Measurements from ENCODE around the gene MAPK10.

DNA sequence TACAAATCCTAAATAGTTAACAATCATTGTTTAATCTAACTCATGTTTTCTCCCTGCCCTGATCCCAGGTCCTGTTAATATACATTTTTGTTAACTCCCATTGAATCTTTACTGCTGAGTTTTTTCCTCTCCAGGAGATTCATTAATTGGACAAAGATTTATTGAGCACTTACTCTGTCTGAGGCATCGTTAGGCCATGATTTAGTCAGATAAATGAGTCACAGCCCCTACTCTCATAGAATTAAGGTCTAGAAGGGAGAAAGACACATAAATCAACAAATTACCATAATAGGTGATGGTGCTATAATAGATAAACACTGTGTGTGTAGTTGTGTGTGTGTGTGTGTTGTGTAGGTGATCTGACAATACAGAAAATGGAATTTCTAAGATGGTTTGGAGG, 112.5 kb downstream of the MAPK10 start:
- TF ChIP-seq, protein P1, sequence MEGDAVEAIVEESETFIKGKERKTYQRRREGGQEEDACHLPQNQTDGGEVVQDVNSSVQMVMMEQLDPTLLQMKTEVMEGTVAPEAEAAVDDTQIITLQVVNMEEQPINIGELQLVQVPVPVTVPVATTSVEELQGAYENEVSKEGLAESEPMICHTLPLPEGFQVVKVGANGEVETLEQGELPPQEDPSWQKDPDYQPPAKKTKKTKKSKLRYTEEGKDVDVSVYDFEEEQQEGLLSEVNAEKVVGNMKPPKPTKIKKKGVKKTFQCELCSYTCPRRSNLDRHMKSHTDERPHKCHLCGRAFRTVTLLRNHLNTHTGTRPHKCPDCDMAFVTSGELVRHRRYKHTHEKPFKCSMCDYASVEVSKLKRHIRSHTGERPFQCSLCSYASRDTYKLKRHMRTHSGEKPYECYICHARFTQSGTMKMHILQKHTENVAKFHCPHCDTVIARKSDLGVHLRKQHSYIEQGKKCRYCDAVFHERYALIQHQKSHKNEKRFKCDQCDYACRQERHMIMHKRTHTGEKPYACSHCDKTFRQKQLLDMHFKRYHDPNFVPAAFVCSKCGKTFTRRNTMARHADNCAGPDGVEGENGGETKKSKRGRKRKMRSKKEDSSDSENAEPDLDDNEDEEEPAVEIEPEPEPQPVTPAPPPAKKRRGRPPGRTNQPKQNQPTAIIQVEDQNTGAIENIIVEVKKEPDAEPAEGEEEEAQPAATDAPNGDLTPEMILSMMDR (IDR thresholded peaks at IDR 0.05), result no peak
- no peak for TF ChIP-seq POLR2A (IDR thresholded peaks at IDR 0.05)
